Measurements from ENCODE around the gene IGFL3. TPM values are rescaled to one million over a fixed set of nuclear protein-coding genes. Genes with fewer than 3 reads are reported as not detected.

The IGFL3 gene
- total and polyA plus RNA-seq, 2 of the 13 experiments (the other 11 are each of a cell fraction or from before 2014, with no cell fraction given) = not detected

- no peak for ATAC-seq
- Histone ChIP-seq H3K4me3 (replicated peaks in 1 of 3; ENCODE audit: insufficient read depth in 1 of 3, low read depth in 2 of 3, low read length in 3 of 3) (no peak overlapping the region), H3K4me2 (ENCODE audit: low read depth, low read length) (no peak overlapping the region), H4K20me1 (ENCODE audit: insufficient read depth, low read length) (no peaks in the 10 kb centered on the region), H3K9ac (ENCODE audit: insufficient read depth, low read depth, low read length) (no peak overlapping the region), H3K27me3 (ENCODE audit: control insufficient read depth in 1 of 2, insufficient read depth in 2 of 2, low read length in 2 of 2) (no peaks in the 10 kb centered on the region), H2AFZ (ENCODE audit: low read length) (no peak overlapping the region), H3K79me2 (ENCODE audit: insufficient read depth, low read length) (no peaks in the 10 kb centered on the region), H3K27ac (ENCODE audit: extremely low read length, insufficient read depth, low read length) (no peak overlapping the region), H3K4me1 (ENCODE audit: insufficient read depth, low read length) (no peaks in the 10 kb centered on the region), H3K9me3 (ENCODE audit: low read length) (no peaks in the 10 kb centered on the region), H3K36me3 (replicated peaks in 1 of 2; ENCODE audit: control insufficient read depth in 1 of 2, insufficient read depth in 2 of 2, low read length in 2 of 2) (no peaks in the 10 kb centered on the region)
- FAIRE-seq = no peak
- BruUV-seq (replicated peaks) = no TSS peak
- no peak for DNase-seq (ENCODE audit: low spot score)
- ChIA-PET CTCF (ENCODE audit: low intra/inter-chr PET ratio, low total read pairs) (no interaction called here), POLR2A (no interaction called here)
- in situ Hi-C loops (cut with HindIII; ENCODE audit: extremely low pct_ligation_motif_present, low pct_unique_long_range_greater_than_20kb) = no loop called here
- TF ChIP-seq FLYWCH1 (CRISPR knock-in tag; IDR thresholded peaks at IDR 0.05) (no peak), PHF5A (CRISPR knock-in tag; IDR thresholded peaks at IDR 0.05; ENCODE audit: low read depth, unreplicated experiment) (no peak), ZMYM2 (CRISPR knock-in tag; IDR thresholded peaks at IDR 0.05) (no peak), HNF4A (CRISPR knock-in tag; IDR thresholded peaks at IDR 0.05) (no peak), MAF1 (CRISPR knock-in tag; IDR thresholded peaks at IDR 0.05; ENCODE audit: borderline replicate concordance) (no peak), ZMYM3 (CRISPR knock-in tag; IDR thresholded peaks at IDR 0.05) (no peak), SMAD9 (CRISPR knock-in tag; IDR thresholded peaks at IDR 0.05) (no peak), FUBP1 (CRISPR knock-in tag; IDR thresholded peaks at IDR 0.05; ENCODE audit: borderline replicate concordance) (no peak), U2AF1 (optimal IDR thresholded peaks at IDR 0.05; ENCODE audit: low read depth, low read length) (no peak), CBX2 (IDR thresholded peaks at IDR 0.05; ENCODE audit: low read depth, low read length) (no peak), CBX2 (CRISPR knock-in tag; IDR thresholded peaks at IDR 0.05; ENCODE audit: low read depth) (no peak), ZNF737 (CRISPR knock-in tag; IDR thresholded peaks at IDR 0.05; ENCODE audit: borderline replicate concordance) (no peak), HNRNPK (IDR thresholded peaks at IDR 0.05; ENCODE audit: low read depth, low read length, poor library complexity, severe bottlenecking) (no peak), ZNF282 (IDR thresholded peaks at IDR 0.05; ENCODE audit: partially characterized antibody) (no peak), REPIN1 (CRISPR knock-in tag; IDR thresholded peaks at IDR 0.05; ENCODE audit: borderline replicate concordance, low read depth) (no peak)
- WGBS (ENCODE audit: low lambda C conversion rate) = 42% methylated on average over 3 of the region's 3 CpGs
- intact Hi-C loops (cut with micrococcal nuclease; ENCODE audit: unreplicated experiment) = no loop called here
Observed at GRCh38 chr19:46155237-46155636, 30.7 kb upstream of the IGFL3 start.

All from HepG2 (cell line).